GM13976 (cell line): Measurements from ENCODE around the gene DYNC1I1.

Source experiments
- DNase-seq: peaks from one replicate; pipeline ENCODE4 v3.0.0; 2012; ENCODE audit warnings: low spot score
- in situ Hi-C: fragments of 300-500 bp; cut with MboI; formaldehyde crosslinking; loops from one replicate; pipeline ENCODE4 v1.12.0; 2022; ENCODE audit warnings: low sequenced_read_pairs, mixed read lengths, inconsistent platforms; ENCODE audit not compliant: unreplicated experiment
- TF ChIP-seq, protein P1 (sequence below): IDR thresholded peaks from 2 replicates; pipeline ENCODE4 v1.5.1; 2012; ENCODE audit warnings: borderline replicate concordance, mild to moderate bottlenecking; ENCODE audit not compliant: insufficient read depth; ENCODE audit errors: extremely low read depth, missing control alignments, control extremely low read depth

DYNC1I1 gene

DNA sequence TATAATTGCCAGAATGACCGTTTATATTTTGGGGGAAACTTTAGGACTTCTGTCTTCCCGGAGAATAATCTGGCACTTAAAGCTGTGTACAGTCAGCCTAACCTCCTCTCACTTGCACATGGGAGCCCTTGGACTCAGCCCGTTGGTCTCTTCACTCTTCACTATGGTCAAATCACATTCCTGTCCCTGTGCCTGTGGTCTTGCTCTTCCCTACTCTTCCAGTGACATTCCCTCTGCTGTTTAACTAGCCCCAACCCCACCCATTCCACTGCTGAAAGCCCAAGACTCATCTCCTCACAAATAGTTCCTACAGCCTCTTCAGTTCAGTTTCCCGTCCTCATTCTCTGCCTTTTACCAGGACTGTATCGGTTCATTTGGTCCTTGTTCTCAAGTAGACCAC lies 135.0 kb downstream of the DYNC1I1 start:
- in situ Hi-C loops = loop anchor here (25.0 kb wide), 1 partner anchor 1130 kb away; no protein-coding TSS in a partner anchor
- TF ChIP-seq, protein P1, sequence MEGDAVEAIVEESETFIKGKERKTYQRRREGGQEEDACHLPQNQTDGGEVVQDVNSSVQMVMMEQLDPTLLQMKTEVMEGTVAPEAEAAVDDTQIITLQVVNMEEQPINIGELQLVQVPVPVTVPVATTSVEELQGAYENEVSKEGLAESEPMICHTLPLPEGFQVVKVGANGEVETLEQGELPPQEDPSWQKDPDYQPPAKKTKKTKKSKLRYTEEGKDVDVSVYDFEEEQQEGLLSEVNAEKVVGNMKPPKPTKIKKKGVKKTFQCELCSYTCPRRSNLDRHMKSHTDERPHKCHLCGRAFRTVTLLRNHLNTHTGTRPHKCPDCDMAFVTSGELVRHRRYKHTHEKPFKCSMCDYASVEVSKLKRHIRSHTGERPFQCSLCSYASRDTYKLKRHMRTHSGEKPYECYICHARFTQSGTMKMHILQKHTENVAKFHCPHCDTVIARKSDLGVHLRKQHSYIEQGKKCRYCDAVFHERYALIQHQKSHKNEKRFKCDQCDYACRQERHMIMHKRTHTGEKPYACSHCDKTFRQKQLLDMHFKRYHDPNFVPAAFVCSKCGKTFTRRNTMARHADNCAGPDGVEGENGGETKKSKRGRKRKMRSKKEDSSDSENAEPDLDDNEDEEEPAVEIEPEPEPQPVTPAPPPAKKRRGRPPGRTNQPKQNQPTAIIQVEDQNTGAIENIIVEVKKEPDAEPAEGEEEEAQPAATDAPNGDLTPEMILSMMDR = no peak
- DNase-seq = no peak

DNA sequence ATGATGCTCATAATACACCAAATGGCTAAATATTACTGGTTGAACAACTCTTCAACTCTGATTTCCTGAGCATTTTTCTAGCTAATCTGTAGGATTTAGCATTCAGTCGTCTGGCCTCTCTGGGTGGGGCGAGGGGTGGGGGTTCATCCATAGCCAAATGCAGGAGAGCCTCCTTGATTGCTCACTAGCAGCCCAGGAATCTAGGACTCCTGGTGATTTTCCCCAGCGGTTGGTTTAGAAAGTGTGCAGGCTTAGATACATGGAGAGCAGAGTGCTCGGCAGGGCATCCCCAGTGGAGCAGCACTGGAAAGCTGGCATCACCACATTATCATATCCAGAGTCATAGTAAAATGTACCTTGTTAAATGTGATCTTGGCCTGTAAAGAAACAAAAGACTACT lies 136.1 kb downstream of the DYNC1I1 start:
- TF ChIP-seq, protein P1 = no peak
- no peak for DNase-seq
- in situ Hi-C loops = loop anchor here (25.0 kb wide), 1 partner anchor 1129 kb away; no protein-coding TSS in a partner anchor

DNA sequence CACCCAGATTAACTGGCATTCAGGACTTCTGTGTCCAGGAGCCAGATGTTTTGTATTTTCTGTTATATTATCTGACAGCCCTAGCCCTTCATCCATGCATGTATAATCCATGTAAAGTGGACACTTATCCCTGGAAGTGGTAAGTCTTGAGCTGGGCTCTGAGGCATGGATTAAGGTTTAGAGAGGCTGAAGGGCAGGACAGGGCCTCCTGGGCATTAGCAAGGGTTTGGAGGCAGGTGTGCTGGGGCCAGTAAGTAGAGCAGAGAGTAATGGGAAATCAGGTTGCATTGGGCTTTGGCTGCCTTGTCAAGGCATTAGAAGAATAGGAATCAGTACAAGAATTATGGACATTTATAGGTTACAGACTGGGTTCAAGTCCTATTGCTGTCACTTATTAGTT lies 138.0 kb downstream of the DYNC1I1 start:
- DNase-seq = no peak
- in situ Hi-C loops = loop anchor here (25.0 kb wide), 1 partner anchor 1127 kb away; no protein-coding TSS in a partner anchor
- TF ChIP-seq, protein P1 = no peak

DNA sequence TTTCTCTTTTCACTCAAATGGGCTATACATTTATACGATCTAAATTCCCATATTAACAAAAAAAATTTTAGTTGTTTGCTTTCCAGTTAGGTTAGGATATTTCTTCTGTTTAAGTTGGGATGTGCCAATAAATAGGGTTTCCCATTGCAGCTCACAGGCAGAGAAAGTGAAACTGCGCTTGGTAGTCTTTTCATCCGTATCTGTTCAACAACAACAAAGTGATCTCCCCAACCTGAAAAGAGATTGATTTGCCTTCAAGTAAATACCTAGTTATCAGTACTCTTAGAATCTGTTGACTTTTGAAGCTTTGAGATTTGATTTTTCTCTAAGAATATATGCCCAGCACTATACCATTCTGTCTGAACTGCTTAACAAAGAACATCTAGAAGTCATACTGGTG lies 143.4 kb downstream of the DYNC1I1 start:
- no peak for DNase-seq
- in situ Hi-C loops = loop anchor here (25.0 kb wide), 1 partner anchor 1122 kb away; no protein-coding TSS in a partner anchor
- TF ChIP-seq, protein P1 = no peak

DNA sequence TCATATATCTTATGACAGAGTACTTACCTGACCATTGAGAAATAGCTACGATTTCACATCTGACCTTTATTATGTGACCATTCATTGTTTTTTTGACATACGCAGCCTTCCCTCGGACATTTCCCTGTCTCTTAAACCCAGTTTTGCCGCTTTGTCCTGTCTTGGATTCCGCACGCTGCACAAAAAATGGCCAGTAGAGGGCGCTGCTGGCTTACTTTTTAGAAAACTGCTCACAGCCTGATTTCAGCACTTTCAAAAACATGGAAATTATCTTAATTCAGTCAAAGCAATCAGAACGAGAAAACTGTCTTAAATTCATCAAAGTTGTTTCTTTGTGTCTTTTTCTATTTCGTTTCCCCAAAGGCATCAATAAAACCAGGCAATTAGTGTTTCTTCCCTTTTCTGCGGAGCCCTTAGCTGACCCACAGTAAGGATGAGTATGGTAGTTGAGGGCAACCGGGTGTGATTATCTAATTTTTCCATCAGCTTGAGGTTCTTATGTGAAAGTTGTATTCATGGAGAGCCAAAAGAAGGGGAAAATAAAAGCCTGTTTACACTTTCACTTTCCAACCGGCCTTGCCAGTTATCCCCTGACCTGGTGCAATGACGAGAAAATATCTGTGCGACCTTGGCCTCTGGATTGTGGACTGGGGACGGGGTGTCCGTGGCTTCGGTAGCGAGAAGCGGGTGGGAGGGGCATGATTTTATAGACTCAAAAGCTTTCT lies 144.4 kb downstream of the DYNC1I1 start:
- in situ Hi-C loops = loop anchor here (25.0 kb wide), 1 partner anchor 1121 kb away; no protein-coding TSS in a partner anchor
- DNase-seq = peak; percentile 46
- TF ChIP-seq, protein P1 = peak; percentile 91

DNA sequence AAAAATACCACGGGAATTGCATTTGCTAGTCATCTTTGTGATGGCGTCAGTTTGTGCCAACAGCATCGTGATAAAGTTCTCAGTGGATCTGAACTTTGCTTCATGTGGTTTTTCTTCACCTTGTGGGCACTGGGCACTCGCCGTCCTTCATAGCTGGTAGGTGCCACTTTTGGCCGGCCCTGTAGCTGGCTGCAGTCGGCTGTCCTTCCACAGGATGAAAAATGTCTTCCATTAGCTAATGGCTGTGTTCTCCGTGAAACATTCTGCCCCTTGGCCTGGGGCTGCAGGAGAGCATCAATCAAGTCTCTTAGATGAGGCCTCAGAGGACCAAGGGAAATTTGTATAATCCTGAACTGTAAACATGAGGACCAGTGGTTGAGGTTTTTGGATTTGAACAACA lies 145.3 kb downstream of the DYNC1I1 start:
- TF ChIP-seq, protein P1 = no peak
- in situ Hi-C loops = loop anchor here (25.0 kb wide), 1 partner anchor 1120 kb away; no protein-coding TSS in a partner anchor
- DNase-seq = no peak

DNA sequence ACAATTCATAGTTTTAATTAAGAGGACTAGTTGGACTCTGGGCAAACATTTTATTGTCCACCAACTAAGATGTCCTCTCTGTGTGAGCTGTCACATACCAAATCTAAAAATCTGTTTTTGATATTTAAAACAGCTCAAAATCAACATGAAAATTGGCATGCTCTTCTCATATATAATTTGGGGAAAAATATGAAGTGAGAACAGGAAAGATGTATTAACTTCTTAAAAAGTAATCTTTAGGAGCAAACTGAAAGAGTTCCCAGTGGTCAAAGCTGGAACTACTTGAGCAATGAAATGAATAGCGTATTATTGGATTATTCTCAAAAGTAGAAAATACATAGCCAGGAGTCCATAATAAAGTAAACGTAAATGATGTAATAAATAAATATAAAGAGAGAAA lies 147.2 kb downstream of the DYNC1I1 start:
- in situ Hi-C loops = loop anchor here (25.0 kb wide), 1 partner anchor 1118 kb away; no protein-coding TSS in a partner anchor
- TF ChIP-seq, protein P1 = no peak
- DNase-seq = no peak
